ENCODE results near the gene EXOC4. TPM values are rescaled to one million over a fixed set of nuclear protein-coding genes. Genes with fewer than 3 reads are reported as not detected.

The EXOC4 gene
- total and polyA plus RNA-seq, 2 of the 8 experiments (the other 6 are each of a cell fraction or from before 2014, with no cell fraction given), result 27.0 to 67.3 TPM

GRCh38 chr7:133297093-133297492, 44.2 kb downstream of the EXOC4 start:
- H2BK5ac ChIP-seq (ENCODE audit: low read depth, low read length), result no peak overlapping the region
- no peak overlapping the region for H2AFZ ChIP-seq (ENCODE audit: low read length)
- no peak overlapping the region for H3K4me2 ChIP-seq (ENCODE audit: insufficient read depth in 1 of 2, low read depth in 2 of 2, low read length in 2 of 2)
- H3K18ac ChIP-seq (ENCODE audit: extremely low read depth, low read length), result no peak overlapping the region
- no peak for TF ChIP-seq KDM4A (IDR thresholded peaks at IDR 0.05; ENCODE audit: low read depth, low read length, severe bottlenecking)
- TF ChIP-seq JUN (IDR thresholded peaks at IDR 0.05; ENCODE audit: low read depth, low read length), result no peak
- TF ChIP-seq SIN3A (conservative IDR thresholded peaks at IDR 0.05 in 1 of 2, IDR thresholded peaks at IDR 0.05 in 1 of 2; ENCODE audit: low read depth in 1 of 2, low read length in 2 of 2), result no peak
- TF ChIP-seq, protein P1, sequence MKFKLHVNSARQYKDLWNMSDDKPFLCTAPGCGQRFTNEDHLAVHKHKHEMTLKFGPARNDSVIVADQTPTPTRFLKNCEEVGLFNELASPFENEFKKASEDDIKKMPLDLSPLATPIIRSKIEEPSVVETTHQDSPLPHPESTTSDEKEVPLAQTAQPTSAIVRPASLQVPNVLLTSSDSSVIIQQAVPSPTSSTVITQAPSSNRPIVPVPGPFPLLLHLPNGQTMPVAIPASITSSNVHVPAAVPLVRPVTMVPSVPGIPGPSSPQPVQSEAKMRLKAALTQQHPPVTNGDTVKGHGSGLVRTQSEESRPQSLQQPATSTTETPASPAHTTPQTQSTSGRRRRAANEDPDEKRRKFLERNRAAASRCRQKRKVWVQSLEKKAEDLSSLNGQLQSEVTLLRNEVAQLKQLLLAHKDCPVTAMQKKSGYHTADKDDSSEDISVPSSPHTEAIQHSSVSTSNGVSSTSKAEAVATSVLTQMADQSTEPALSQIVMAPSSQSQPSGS (IDR thresholded peaks at IDR 0.05; ENCODE audit: low read length), result no peak
- TF ChIP-seq POLR2A (IDR thresholded peaks at IDR 0.05; ENCODE audit: control extremely low read depth in 1 of 2, low read depth in 2 of 2, low read length in 2 of 2), result no peak
- ChIA-PET CTCF (ENCODE audit: partially characterized antibody) (no interaction called here), POLR2A (ENCODE audit: partially characterized antibody) (no interaction called here)
- 91% methylated on average over 1 of the region's 1 CpG; no CpG with 5 or more reads in 1 of the 2 experiments for WGBS, 2 experiments (ENCODE audit: extremely low coverage in 1 of 2, insufficient coverage in 1 of 2, insufficient read length in 1 of 2, insufficient replicate concordance in 2 of 2, low coverage in 1 of 2, low lambda C conversion rate in 2 of 2, missing lambda C conversion rate in 1 of 2)
- no peak overlapping the region for H4K8ac ChIP-seq (ENCODE audit: extremely low read depth, insufficient read depth, low read length)
- H4K5ac ChIP-seq (ENCODE audit: insufficient read length, low read depth, low read length), result no peak overlapping the region
- H4K91ac ChIP-seq (replicated peaks; ENCODE audit: insufficient read length, low read length), result no peak overlapping the region
- H3K36me3 ChIP-seq (ENCODE audit: control insufficient read depth in 2 of 4, insufficient read depth in 4 of 4, low read length in 3 of 4), result no peaks in the 10 kb centered on the region
- H2BK20ac ChIP-seq (ENCODE audit: low read length), result no peak overlapping the region
- DNase-seq (ENCODE audit: low read depth in 1 of 2, low spot score in 2 of 2) (no peak), FAIRE-seq (no peak)
- H3K4me1 ChIP-seq (replicated peaks in 1 of 4; ENCODE audit: control insufficient read depth in 3 of 4, insufficient read depth in 4 of 4, low read length in 3 of 4), result peaks cover 0 to 7% (median 1%) of the 10 kb centered on the region in 4 experiments; a peak in 1 of 7 replicates
- H3K56ac ChIP-seq (replicated peaks; ENCODE audit: insufficient read length, low read depth, low read length), result no peak overlapping the region
- peaks cover 6% of the 10 kb centered on the region; the same call in 1 of the 2 replicates for H3K79me1 ChIP-seq (ENCODE audit: low read depth, low read length)
- H2BK12ac ChIP-seq (ENCODE audit: low read depth, low read length), result no peak overlapping the region
- no peak overlapping the region for H3K14ac ChIP-seq (ENCODE audit: insufficient read length)
- no peak overlapping the region for H3K9ac ChIP-seq (replicated peaks in 1 of 4; ENCODE audit: extremely low read depth in 1 of 4, low read depth in 3 of 4, low read length in 3 of 4)
- H3K79me2 ChIP-seq (ENCODE audit: control insufficient read depth in 1 of 2, insufficient read depth in 2 of 2, low read length in 2 of 2), result peaks cover 0 to 22% of the 10 kb centered on the region in 2 experiments; a peak in 2 of 4 replicates
- H4K20me1 ChIP-seq (replicated peaks in 1 of 2; ENCODE audit: control insufficient read depth in 1 of 2, insufficient read depth in 2 of 2, low read length in 2 of 2), result peaks cover 0 to 3% of the 10 kb centered on the region in 2 experiments
- no peak overlapping the region for H3K4me3 ChIP-seq (ENCODE audit: extremely low read depth in 1 of 4, insufficient read depth in 2 of 4, low read depth in 3 of 4, low read length in 4 of 4)
- no peaks in the 10 kb centered on the region for H3K9me3 ChIP-seq (ENCODE audit: insufficient read depth in 2 of 2, low read depth in 1 of 2, low read length in 1 of 2)
- H3K23ac ChIP-seq (ENCODE audit: insufficient read length), result no peak overlapping the region
- no peak overlapping the region for H2AK5ac ChIP-seq (ENCODE audit: low read depth, low read length)
- H3K23me2 ChIP-seq (ENCODE audit: low read depth, low read length), result no peaks in the 10 kb centered on the region
- no peak overlapping the region for H2BK120ac ChIP-seq (replicated peaks; ENCODE audit: low read depth, low read length)
- no peak overlapping the region for H3K27ac ChIP-seq (ENCODE audit: low read depth, low read length)
- H2BK15ac ChIP-seq (ENCODE audit: low read length), result no peak overlapping the region
- H3K27me3 ChIP-seq (replicated peaks in 1 of 4; ENCODE audit: control insufficient read depth in 3 of 4, extremely low read depth in 1 of 4, insufficient read depth in 3 of 4, low read length in 3 of 4), result no peaks in the 10 kb centered on the region
- H3K4ac ChIP-seq (replicated peaks; ENCODE audit: insufficient read length, low read depth, low read length), result no peak overlapping the region
